ENCODE measurements around the gene DHX32. TPM values are rescaled to one million over a fixed set of nuclear protein-coding genes. Genes with fewer than 3 reads are reported as not detected.

DHX32 gene
- total and polyA plus RNA-seq, 2 of the 4 experiments (the other 2 are of a cell fraction), result 15.6 to 27.8 TPM

DNA sequence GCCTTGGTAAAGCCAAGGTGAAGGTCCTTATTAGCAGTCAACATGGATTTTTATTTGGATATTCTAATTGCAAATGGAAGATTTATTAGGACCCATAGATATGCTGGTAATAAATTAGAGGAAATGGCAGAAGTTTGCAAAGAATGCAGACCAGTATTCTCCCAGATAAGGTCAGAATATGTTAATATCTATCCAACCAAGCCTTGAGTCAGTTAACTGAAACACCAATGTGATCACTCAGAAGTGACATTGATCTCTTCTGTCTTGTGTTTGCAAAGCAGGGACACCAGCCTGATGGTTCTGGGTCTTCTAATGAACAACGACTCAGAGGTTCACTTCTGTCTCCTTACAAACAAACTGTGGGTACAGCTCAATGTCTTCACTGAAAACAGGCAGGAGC lies 79.5 kb downstream of the DHX32 start:
- Histone ChIP-seq H3K4me2 (ENCODE audit: low read depth, low read length) (no peak overlapping the region), H3K9ac (ENCODE audit: low read depth, low read length) (no peak overlapping the region), H3K27ac (ENCODE audit: insufficient read depth, low read length) (no peak overlapping the region), H4K20me1 (ENCODE audit: insufficient read depth, low read length) (no peaks in the 10 kb centered on the region), H3K9me1 (ENCODE audit: insufficient read depth, low read length) (no peaks in the 10 kb centered on the region; the same call in 1 of the 2 replicates), H3K4me3 (ENCODE audit: insufficient read depth, low read depth, low read length) (no peak overlapping the region), H2BK5ac (ENCODE audit: low read depth, low read length, poor library complexity, severe bottlenecking) (no peak overlapping the region), H2BK15ac (ENCODE audit: low read depth, low read length) (no peak overlapping the region), H2AK5ac (ENCODE audit: low read depth, low read length) (no peak overlapping the region), H3K36me3 (ENCODE audit: control insufficient read depth, insufficient read depth, low read length) (peaks cover 27% of the 10 kb centered on the region), H3K9me3 (ENCODE audit: control insufficient read depth, insufficient read depth, low read length) (no peaks in the 10 kb centered on the region), H4K91ac (ENCODE audit: insufficient read depth, low read depth, low read length) (no peak overlapping the region), H2BK20ac (ENCODE audit: low read depth, low read length) (no peak overlapping the region), H3K79me1 (ENCODE audit: low read depth in 1 of 2, low read length in 2 of 2) (no peaks in the 10 kb centered on the region), H3K56ac (ENCODE audit: extremely low read depth, insufficient read depth, low read length) (no peak overlapping the region), H4K5ac (ENCODE audit: low read depth, low read length) (no peak overlapping the region), H3K14ac (replicated peaks; ENCODE audit: low read depth, low read length) (no peak overlapping the region), H3K4me1 (ENCODE audit: control insufficient read depth, insufficient read depth, low read length) (no peaks in the 10 kb centered on the region), H2AK9ac (replicated peaks; ENCODE audit: low read depth, low read length, poor library complexity) (no peak overlapping the region), H3K4ac (ENCODE audit: low read depth, low read length) (no peak overlapping the region), H2AFZ (replicated peaks; ENCODE audit: low read length, poor library complexity) (no peak overlapping the region), H3K27me3 (ENCODE audit: control insufficient read depth, insufficient read depth, low read length) (no peaks in the 10 kb centered on the region), H3K23ac (ENCODE audit: low read depth, low read length) (no peak overlapping the region), H3K18ac (ENCODE audit: low read depth, low read length) (no peak overlapping the region), H4K8ac (ENCODE audit: low read depth in 2 of 2, low read length in 2 of 2) (no peak overlapping the region), H2BK120ac (ENCODE audit: low read depth, low read length) (no peak overlapping the region)
- ChIA-PET CTCF (no interaction called here), POLR2A (ENCODE audit: unreplicated experiment) (no interaction called here)
- in situ Hi-C loops (cut with MboI; ENCODE audit: low sequenced_read_pairs) (no loop called here), intact Hi-C loops (cut with micrococcal nuclease) (no loop called here), dilution Hi-C loops (cut with HindIII; ENCODE audit: low sequenced_read_pairs, unreplicated experiment) (no loop called here)
- DNase-seq (no peak), ATAC-seq (ENCODE audit: low read depth) (no peak)
- no TSS peak for BruUV-seq (replicated peaks)
- no CpG with 5 or more reads among the region's 1 CpG for WGBS, 2 experiments (ENCODE audit: extremely low coverage in 2 of 2, insufficient read length in 1 of 2)
- TF ChIP-seq, protein P1, sequence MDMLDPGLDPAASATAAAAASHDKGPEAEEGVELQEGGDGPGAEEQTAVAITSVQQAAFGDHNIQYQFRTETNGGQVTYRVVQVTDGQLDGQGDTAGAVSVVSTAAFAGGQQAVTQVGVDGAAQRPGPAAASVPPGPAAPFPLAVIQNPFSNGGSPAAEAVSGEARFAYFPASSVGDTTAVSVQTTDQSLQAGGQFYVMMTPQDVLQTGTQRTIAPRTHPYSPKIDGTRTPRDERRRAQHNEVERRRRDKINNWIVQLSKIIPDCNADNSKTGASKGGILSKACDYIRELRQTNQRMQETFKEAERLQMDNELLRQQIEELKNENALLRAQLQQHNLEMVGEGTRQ (IDR thresholded peaks at IDR 0.05; ENCODE audit: low read depth, low read length), result no peak
- TF ChIP-seq POLR2A (IDR thresholded peaks at IDR 0.05; ENCODE audit: low read depth, low read length) (no peak), FOS (IDR thresholded peaks at IDR 0.05; ENCODE audit: low read depth, low read length) (no peak), CHD1 (IDR thresholded peaks at IDR 0.05; ENCODE audit: low read depth, low read length) (no peak), SMC3 (IDR thresholded peaks at IDR 0.05; ENCODE audit: low read depth, low read length) (no peak), MAZ (IDR thresholded peaks at IDR 0.05; ENCODE audit: borderline replicate concordance, low read depth, low read length) (no peak), RCOR1 (IDR thresholded peaks at IDR 0.05; ENCODE audit: insufficient replicate concordance, low read length) (no peak), MXI1 (IDR thresholded peaks at IDR 0.05; ENCODE audit: borderline replicate concordance, low read depth, low read length) (no peak), MAFK (IDR thresholded peaks at IDR 0.05; ENCODE audit: low read depth, low read length) (no peak), RAD21 (IDR thresholded peaks at IDR 0.05; ENCODE audit: low read length) (no peak), RFX5 (IDR thresholded peaks at IDR 0.05; ENCODE audit: low read depth, low read length) (no peak), CEBPB (IDR thresholded peaks at IDR 0.05; ENCODE audit: low read depth, low read length) (no peak), BHLHE40 (IDR thresholded peaks at IDR 0.05; ENCODE audit: low read depth, low read length) (no peak)
- TF ChIP-seq, protein P2, sequence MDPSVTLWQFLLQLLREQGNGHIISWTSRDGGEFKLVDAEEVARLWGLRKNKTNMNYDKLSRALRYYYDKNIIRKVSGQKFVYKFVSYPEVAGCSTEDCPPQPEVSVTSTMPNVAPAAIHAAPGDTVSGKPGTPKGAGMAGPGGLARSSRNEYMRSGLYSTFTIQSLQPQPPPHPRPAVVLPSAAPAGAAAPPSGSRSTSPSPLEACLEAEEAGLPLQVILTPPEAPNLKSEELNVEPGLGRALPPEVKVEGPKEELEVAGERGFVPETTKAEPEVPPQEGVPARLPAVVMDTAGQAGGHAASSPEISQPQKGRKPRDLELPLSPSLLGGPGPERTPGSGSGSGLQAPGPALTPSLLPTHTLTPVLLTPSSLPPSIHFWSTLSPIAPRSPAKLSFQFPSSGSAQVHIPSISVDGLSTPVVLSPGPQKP (IDR thresholded peaks at IDR 0.05; ENCODE audit: borderline replicate concordance, low read depth, low read length), result no peak
- TF ChIP-seq, protein P3, sequence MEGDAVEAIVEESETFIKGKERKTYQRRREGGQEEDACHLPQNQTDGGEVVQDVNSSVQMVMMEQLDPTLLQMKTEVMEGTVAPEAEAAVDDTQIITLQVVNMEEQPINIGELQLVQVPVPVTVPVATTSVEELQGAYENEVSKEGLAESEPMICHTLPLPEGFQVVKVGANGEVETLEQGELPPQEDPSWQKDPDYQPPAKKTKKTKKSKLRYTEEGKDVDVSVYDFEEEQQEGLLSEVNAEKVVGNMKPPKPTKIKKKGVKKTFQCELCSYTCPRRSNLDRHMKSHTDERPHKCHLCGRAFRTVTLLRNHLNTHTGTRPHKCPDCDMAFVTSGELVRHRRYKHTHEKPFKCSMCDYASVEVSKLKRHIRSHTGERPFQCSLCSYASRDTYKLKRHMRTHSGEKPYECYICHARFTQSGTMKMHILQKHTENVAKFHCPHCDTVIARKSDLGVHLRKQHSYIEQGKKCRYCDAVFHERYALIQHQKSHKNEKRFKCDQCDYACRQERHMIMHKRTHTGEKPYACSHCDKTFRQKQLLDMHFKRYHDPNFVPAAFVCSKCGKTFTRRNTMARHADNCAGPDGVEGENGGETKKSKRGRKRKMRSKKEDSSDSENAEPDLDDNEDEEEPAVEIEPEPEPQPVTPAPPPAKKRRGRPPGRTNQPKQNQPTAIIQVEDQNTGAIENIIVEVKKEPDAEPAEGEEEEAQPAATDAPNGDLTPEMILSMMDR (conservative IDR thresholded peaks at IDR 0.05; ENCODE audit: low read depth, low read length), result no peak

Data from IMR-90 (cell line).